Measurements from ENCODE around the gene TACC3.
A peak's percentile ranks its signal among the peaks of the same experiment; 100 is the strongest.

- TF ChIP-seq CTCF (IDR thresholded peaks at IDR 0.05) = peak in 1 of 4 experiments; percentile 3
- peak; percentile 6 for TF ChIP-seq POLR2A (IDR thresholded peaks at IDR 0.05)
Observed at GRCh38 chr4:1684506-1685234, 36.7 kb upstream of the TACC3 start.
